Activated T-cell treated with anti-CD3 and anti-CD28 coated beads, Interleukin-2, amount 50 U/mL, for 24 hours (primary cell): ENCODE results near the gene TRAF4.
A peak's percentile ranks its signal among the peaks of the same experiment; 100 is the strongest.
"Not testable (repeated sequence)": the region's sequence is repeated elsewhere in the genome, so short reads cannot be mapped to it uniquely, and the experiment has no call there.

Source experiments
- DNase-seq: peaks from one replicate; pipeline ENCODE4 v3.0.0-alpha.2; 2020
- H3K27ac Mint-ChIP-seq: 2 replicates; pipeline ENCODE4 v1.8.0; 2020; ENCODE audit warnings: mild to moderate bottlenecking, mixed read lengths
- H3K27me3 Mint-ChIP-seq: 2 replicates; pipeline ENCODE4 v1.8.0; 2020; ENCODE audit warnings: mixed read lengths
- H3K36me3 Mint-ChIP-seq: 2 replicates; pipeline ENCODE4 v1.8.0; 2020; ENCODE audit warnings: low read depth, mixed read lengths
- H3K4me1 Mint-ChIP-seq: 2 replicates; pipeline ENCODE4 v1.8.0; 2020; ENCODE audit warnings: low read depth, mixed read lengths
- H3K4me3 Mint-ChIP-seq: 2 replicates; pipeline ENCODE4 v1.8.0; 2020; ENCODE audit warnings: mild to moderate bottlenecking, moderate library complexity, mixed read lengths
- H3K9me3 Mint-ChIP-seq: 2 replicates; pipeline ENCODE4 v1.8.0; 2020; ENCODE audit warnings: mixed read lengths

Gene TRAF4

DNA sequence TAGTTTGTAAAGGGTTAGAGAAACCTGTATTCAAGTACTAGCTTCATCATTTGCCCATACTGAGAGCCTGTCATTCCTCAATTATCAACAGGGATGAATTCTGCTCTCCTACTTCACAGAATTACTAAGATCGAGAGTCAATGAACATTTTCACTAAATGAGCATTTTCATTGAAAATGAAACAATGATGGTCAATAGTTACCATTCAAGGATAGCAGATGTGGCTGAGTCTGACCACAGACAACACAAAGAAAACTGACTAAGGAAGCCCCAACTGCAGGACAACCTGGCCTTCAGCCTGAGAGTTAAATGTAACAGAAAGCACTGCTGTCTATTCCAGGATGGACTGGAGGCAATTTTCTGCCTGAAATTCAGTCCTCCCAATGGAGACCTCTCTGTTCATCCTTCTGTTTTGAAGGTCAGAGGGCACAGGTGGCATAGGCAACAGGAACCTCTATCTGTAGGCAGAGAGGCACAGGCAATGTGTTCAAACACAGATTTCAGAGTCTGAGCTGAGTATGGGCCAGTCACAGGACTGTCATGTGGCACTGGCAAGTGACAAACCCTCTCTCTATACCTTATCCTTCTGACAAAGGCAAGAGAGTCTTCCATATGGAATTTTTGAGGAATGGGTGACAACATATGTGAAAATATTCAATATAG lies 19.5 kb downstream of the TRAF4 start:
- no peaks in the 10 kb centered on the region for H3K9me3 Mint-ChIP-seq
- no peak overlapping the region for H3K4me3 Mint-ChIP-seq
- H3K36me3 Mint-ChIP-seq, result peaks cover 77% of the 10 kb centered on the region
- no peaks in the 10 kb centered on the region for H3K27me3 Mint-ChIP-seq
- no peak for DNase-seq
- peaks cover 31% of the 10 kb centered on the region for H3K4me1 Mint-ChIP-seq
- peak overlapping the region; percentile 85 for H3K27ac Mint-ChIP-seq

GRCh38 chr17:28763804-28764266 lies 20.0 kb downstream of the TRAF4 start:
- no peak overlapping the region for H3K4me3 Mint-ChIP-seq
- DNase-seq, result peak; percentile 75
- peaks cover 31% of the 10 kb centered on the region for H3K4me1 Mint-ChIP-seq
- peaks cover 74% of the 10 kb centered on the region for H3K36me3 Mint-ChIP-seq
- H3K27ac Mint-ChIP-seq, result peak overlapping the region; percentile 85
- H3K9me3 Mint-ChIP-seq, result no peaks in the 10 kb centered on the region
- H3K27me3 Mint-ChIP-seq, result no peaks in the 10 kb centered on the region

DNA sequence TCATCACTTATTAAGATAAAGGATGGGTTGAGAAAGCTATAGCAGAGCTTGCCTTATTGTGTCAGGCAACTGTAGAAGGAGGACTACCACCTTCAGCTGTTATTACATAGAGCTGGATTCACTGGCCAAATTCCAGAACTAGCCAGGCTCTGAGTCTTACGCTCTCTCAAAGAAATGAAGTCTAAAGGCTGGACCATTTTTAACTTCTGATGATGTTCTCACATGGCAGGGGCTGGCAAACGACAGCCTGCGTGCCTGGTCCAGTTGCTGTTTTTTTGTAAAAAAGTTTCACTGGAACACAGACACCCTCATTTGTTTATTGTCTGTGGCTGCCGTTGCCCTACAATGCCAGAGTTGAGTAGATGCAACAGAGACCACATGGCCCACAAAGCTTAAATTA lies 21.2 kb downstream of the TRAF4 start:
- H3K4me1 Mint-ChIP-seq, result peaks cover 33% of the 10 kb centered on the region
- H3K27me3 Mint-ChIP-seq, result no peaks in the 10 kb centered on the region
- H3K36me3 Mint-ChIP-seq, result peaks cover 64% of the 10 kb centered on the region
- H3K4me3 Mint-ChIP-seq, result no peak overlapping the region
- H3K9me3 Mint-ChIP-seq, result no peaks in the 10 kb centered on the region
- peak overlapping the region; percentile 87 for H3K27ac Mint-ChIP-seq
- DNase-seq, result no peak

- no peak for DNase-seq
- no peak overlapping the region for H3K4me3 Mint-ChIP-seq
- no peak overlapping the region for H3K27ac Mint-ChIP-seq
- H3K36me3 Mint-ChIP-seq, result peaks cover 32% of the 10 kb centered on the region
- H3K27me3 Mint-ChIP-seq, result no peaks in the 10 kb centered on the region
- H3K4me1 Mint-ChIP-seq, result peaks cover 31% of the 10 kb centered on the region
- H3K9me3 Mint-ChIP-seq, result no peaks in the 10 kb centered on the region
Observed at GRCh38 chr17:28773736-28774135, 29.9 kb downstream of the TRAF4 start.

DNA sequence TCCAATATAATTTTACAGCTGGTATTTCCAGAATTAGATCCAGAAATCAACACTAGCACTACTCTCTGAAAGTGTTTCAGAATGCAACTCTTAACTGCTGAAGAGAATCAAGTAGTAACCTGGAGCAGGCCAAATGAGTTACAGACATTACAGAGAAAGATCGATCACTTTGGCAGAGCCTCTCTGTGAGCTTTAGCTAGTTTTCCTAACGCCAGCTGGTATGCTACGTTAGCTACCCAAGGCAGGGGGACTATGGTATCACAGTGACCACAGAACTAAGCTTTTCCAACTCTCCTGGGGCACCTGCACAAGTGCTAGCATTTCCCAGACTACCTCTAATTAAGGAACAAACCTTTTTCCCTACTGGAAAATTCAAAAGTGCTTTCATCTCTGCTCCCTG lies 30.4 kb downstream of the TRAF4 start:
- DNase-seq, result no peak
- no peaks in the 10 kb centered on the region for H3K9me3 Mint-ChIP-seq
- peaks cover 35% of the 10 kb centered on the region for H3K36me3 Mint-ChIP-seq
- H3K27ac Mint-ChIP-seq, result peak overlapping the region; percentile 22
- H3K27me3 Mint-ChIP-seq, result no peaks in the 10 kb centered on the region
- H3K4me1 Mint-ChIP-seq, result peaks cover 35% of the 10 kb centered on the region
- H3K4me3 Mint-ChIP-seq, result no peak overlapping the region

DNA sequence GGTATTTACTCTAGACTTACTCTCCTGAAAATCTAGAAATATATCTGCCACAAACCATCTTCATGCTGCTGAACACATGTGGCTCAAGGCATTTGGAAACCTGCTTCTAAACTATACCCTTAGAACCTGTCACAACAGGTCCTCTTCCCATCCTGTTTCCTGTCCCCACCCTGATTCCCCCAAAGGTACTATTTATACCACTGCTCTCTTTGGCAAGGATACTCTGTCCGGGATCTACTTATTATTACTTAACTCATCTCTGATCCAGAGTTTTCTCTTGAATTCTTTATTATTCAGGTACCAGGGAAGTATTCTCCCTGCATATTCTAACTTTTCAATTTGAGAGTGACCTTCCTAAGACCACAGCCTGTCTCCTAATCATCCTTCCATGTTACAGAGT lies 33.4 kb downstream of the TRAF4 start:
- H3K4me3 Mint-ChIP-seq, result no peak overlapping the region
- no peak for DNase-seq
- H3K4me1 Mint-ChIP-seq, result peaks cover 40% of the 10 kb centered on the region
- no peaks in the 10 kb centered on the region for H3K27me3 Mint-ChIP-seq
- peaks cover 41% of the 10 kb centered on the region for H3K36me3 Mint-ChIP-seq
- peak overlapping the region; percentile 88 for H3K27ac Mint-ChIP-seq
- no peaks in the 10 kb centered on the region for H3K9me3 Mint-ChIP-seq

DNA sequence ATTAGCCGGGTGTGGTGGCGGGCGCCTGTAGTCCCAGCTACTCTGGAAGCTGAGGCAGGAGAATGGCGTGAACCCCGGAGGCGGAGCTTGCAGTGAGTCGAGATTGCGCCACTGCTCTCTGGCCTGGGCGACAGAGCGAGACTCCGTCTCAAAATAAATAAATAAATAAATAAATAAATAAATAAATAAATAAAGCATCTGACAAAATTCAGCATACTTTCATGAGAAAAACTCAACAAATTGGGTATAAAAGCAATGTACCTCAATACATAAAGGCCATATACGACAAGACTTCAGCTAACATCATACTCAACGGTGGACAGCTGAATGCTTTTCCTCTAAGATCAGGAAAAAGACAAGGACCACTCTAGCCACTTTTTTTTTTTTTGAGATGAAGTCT lies 35.8 kb downstream of the TRAF4 start:
- not testable (repeated sequence) for H3K9me3 Mint-ChIP-seq

DNA sequence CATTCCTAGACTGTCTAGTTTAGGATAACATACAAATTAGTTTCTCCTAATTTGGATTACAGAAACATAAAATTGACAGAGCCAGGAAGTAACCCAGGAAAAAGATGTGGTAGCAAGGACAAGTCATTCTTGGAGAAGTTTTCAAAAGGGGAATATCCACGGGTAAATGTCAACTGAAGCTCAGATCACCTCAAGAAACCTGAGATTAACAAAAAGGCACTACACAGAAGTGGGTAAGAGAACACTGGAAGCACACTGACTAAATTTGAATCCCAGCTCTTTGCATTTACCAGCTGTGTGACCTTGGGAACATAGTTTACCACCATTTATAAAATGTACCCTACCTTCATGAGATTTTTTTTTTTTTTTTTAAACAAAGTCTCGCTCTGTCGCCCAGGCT lies 39.4 kb downstream of the TRAF4 start:
- Mint-ChIP-seq H3K9me3 (no peaks in the 10 kb centered on the region), H3K27me3 (no peaks in the 10 kb centered on the region), H3K4me1 (peaks cover 20% of the 10 kb centered on the region), H3K36me3 (peaks cover 33% of the 10 kb centered on the region), H3K4me3 (no peak overlapping the region), H3K27ac (peak overlapping the region; percentile 19)
- no peak for DNase-seq

More for the DNA sequence above, 35.8 kb downstream of the TRAF4 start:
- not testable (repeated sequence) for H3K27me3 Mint-ChIP-seq, DNase-seq, H3K27ac Mint-ChIP-seq, H3K4me3 Mint-ChIP-seq
- Mint-ChIP-seq H3K36me3 (peaks cover 27% of the 10 kb centered on the region), H3K4me1 (peaks cover 35% of the 10 kb centered on the region)

DNA sequence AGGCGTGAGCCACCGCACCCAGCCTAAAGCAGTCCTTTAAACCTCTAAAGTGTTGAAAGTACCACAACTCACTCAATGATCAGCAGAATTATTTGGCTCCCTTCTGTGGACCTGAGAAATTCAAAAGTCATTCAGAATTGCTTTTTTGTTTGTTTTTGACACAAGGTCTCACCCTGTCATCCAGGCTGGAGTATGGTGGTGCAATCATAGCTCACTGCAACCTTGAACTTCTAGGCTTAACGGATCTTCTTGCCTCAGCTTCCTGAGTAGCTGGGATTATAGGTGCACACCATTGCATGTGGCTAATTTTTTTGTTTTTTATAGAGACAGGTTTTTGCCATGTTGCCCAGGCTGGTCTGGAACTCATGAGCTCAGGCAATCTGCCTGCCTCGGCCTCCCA lies 44.3 kb downstream of the TRAF4 start:
- H3K36me3 Mint-ChIP-seq, result peaks cover 37% of the 10 kb centered on the region

DNA sequence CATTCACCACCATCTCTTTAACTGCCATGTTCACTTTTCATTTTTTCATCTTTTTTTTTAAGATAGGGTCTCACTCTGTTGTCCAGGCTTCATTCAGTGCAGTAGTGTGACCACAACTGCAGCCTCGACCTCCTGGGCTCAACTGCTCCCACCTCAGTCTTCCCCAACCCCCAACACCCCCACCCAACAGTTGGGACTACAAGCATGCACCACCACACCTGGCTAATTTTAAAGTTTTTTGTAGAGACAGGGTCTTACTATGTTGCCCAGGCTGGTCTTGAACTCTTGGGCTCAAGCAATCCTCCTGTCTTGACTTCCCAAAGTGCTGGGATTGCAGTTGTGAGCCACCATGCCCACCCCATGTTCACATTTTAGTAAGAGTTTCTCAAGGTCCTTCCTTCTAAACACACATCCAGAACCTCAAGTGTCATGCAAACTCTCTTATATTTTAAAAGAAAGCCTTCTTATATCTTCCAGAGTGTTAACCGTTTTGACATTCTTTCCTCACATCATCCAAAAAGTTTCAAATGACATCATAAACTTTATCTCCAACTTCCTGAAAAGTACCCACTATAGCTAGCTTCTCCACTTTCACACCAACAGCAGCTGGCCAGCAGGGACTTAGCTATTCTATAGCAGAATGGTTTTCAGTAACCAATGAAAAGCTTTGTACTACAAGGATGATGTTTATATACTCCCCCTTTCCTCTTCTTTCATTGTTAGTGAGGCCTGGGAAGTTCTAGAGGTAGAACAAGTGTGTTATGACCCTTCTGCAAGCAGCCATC lies 49.3 kb downstream of the TRAF4 start:
- no peak overlapping the region for H3K4me3 Mint-ChIP-seq
- peaks cover 47% of the 10 kb centered on the region for H3K36me3 Mint-ChIP-seq
- peak overlapping the region; percentile 27 for H3K27ac Mint-ChIP-seq
- peaks cover 39% of the 10 kb centered on the region for H3K4me1 Mint-ChIP-seq
- H3K27me3 Mint-ChIP-seq, result no peaks in the 10 kb centered on the region
- no peaks in the 10 kb centered on the region for H3K9me3 Mint-ChIP-seq
- DNase-seq, result no peak

More for the DNA sequence above, 44.3 kb downstream of the TRAF4 start:
- no peaks in the 10 kb centered on the region for H3K27me3 Mint-ChIP-seq
- H3K9me3 Mint-ChIP-seq, result no peaks in the 10 kb centered on the region
- H3K4me3 Mint-ChIP-seq, result no peak overlapping the region
- peaks cover 20% of the 10 kb centered on the region for H3K4me1 Mint-ChIP-seq
- H3K27ac Mint-ChIP-seq, result peak overlapping the region; percentile 14
- DNase-seq, result no peak

- Mint-ChIP-seq H3K36me3 (peaks cover 37% of the 10 kb centered on the region), H3K4me1 (peaks cover 36% of the 10 kb centered on the region)
- not testable (repeated sequence) for H3K27me3 Mint-ChIP-seq, H3K27ac Mint-ChIP-seq, H3K4me3 Mint-ChIP-seq, H3K9me3 Mint-ChIP-seq, DNase-seq
Observed at GRCh38 chr17:28794846-28795441, 51.1 kb downstream of the TRAF4 start.

GRCh38 chr17:28796062-28796461 lies 52.3 kb downstream of the TRAF4 start:
- no peak overlapping the region for H3K4me3 Mint-ChIP-seq
- no peak overlapping the region for H3K27ac Mint-ChIP-seq
- H3K36me3 Mint-ChIP-seq, result peaks cover 37% of the 10 kb centered on the region
- peaks cover 30% of the 10 kb centered on the region for H3K4me1 Mint-ChIP-seq
- no peak for DNase-seq
- no peaks in the 10 kb centered on the region for H3K9me3 Mint-ChIP-seq
- H3K27me3 Mint-ChIP-seq, result no peaks in the 10 kb centered on the region
